Measurements from ENCODE around the gene CROCC.
"Not testable (repeated sequence)": the region's sequence is repeated elsewhere in the genome, so short reads cannot be mapped to it uniquely, and the experiment has no call there.

- not testable (repeated sequence) for TF ChIP-seq CTCF, POLR2A (IDR thresholded peaks at IDR 0.05)
Measured at GRCh38 chr1:16964169-16964568, 42.4 kb downstream of the CROCC start.

Measured in uterus (tissue), 2 donors.